ENCODE results near the gene C1QTNF8. TPM values are rescaled to one million over a fixed set of nuclear protein-coding genes. Genes with fewer than 3 reads are reported as not detected.

C1QTNF8 gene
- total and polyA plus RNA-seq, 2 experiments from 2014 or later: 0.15 TPM; not detected in 1

DNA sequence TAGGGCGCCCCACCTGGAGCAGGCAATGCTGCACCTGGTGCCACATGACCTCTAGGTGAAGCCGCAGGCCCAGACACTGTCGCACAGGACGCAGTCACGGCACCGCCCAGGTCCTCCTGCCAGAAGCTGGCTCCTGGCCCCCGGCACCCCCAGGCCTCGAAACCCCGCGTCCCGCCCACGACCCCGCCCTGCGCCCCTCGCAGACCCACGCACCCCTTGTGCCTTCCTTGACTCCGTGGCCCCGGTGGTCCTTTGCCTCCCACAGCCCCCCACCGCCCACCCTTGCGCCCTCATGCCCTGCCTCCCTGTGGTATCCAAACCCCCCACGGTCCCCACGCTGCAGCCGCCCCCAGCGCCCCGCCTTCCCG, 6.3 kb upstream of the C1QTNF8 start:
- H3K4me3 ChIP-seq: no peak overlapping the region
- TF ChIP-seq, protein P1, sequence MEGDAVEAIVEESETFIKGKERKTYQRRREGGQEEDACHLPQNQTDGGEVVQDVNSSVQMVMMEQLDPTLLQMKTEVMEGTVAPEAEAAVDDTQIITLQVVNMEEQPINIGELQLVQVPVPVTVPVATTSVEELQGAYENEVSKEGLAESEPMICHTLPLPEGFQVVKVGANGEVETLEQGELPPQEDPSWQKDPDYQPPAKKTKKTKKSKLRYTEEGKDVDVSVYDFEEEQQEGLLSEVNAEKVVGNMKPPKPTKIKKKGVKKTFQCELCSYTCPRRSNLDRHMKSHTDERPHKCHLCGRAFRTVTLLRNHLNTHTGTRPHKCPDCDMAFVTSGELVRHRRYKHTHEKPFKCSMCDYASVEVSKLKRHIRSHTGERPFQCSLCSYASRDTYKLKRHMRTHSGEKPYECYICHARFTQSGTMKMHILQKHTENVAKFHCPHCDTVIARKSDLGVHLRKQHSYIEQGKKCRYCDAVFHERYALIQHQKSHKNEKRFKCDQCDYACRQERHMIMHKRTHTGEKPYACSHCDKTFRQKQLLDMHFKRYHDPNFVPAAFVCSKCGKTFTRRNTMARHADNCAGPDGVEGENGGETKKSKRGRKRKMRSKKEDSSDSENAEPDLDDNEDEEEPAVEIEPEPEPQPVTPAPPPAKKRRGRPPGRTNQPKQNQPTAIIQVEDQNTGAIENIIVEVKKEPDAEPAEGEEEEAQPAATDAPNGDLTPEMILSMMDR (IDR thresholded peaks at IDR 0.05; ENCODE audit: low read depth, low read length): no peak
- DNase-seq (ENCODE audit: low read depth in 1 of 2, low spot score in 1 of 2): no peak
- no peak overlapping the region for H3K27ac ChIP-seq
- H3K36me3 ChIP-seq: no peaks in the 10 kb centered on the region
- H3K9me3 ChIP-seq (ENCODE audit: low read depth): no peaks in the 10 kb centered on the region
- peaks cover 22% of the 10 kb centered on the region for H3K4me1 ChIP-seq (ENCODE audit: low read depth)
- H3K27me3 ChIP-seq: peaks cover 16% of the 10 kb centered on the region

DNA sequence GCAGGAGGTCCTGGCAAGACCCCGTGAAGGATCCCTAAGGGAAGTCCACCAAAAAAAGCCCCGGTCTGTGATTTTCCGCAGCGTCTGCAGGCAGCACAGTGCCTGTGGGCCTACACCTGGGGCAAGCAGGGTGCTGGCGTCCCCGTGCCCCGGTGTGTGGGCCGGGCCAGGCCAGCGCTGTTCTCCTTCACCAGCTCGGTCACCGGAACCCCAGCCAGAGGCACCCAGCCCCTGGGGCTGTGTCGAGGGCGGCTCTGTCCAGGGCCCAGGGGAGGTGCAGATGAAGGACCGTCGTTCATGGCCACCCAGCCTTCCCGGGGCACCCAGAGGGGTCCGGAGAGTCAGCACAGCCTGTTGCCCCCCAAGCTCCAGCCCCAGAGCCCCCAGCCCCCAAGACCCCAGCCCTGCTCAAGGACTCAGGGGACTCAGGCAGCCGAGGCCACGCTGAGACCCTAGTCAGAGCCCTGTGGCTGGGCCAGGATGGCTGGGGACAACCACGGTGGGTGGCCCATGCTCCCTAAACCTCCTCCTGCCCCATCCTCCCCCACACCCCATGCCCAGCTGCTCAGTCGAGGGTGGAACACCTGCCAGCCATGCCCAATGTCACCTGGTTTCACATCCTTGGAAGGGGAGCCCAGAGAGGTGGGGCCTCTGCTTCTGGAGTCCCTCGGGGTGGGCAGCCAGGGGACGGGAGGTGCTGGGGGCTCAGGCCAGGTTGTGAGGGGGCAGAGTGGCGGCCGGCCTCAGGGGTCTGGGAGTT, 5.7 kb upstream of the C1QTNF8 start:
- Histone ChIP-seq H3K36me3 (no peaks in the 10 kb centered on the region), H3K27ac (no peak overlapping the region), H3K4me3 (no peak overlapping the region), H3K9me3 (ENCODE audit: low read depth) (no peaks in the 10 kb centered on the region), H3K27me3 (peaks cover 16% of the 10 kb centered on the region), H3K4me1 (ENCODE audit: low read depth) (peaks cover 27% of the 10 kb centered on the region)
- TF ChIP-seq, protein P1 (IDR thresholded peaks at IDR 0.05; ENCODE audit: low read depth, low read length): no peak
- no peak for DNase-seq (ENCODE audit: low read depth in 1 of 2, low spot score in 1 of 2)

GRCh38 chr16:1101133-1101532, 5.1 kb upstream of the C1QTNF8 start:
- no peaks in the 10 kb centered on the region for H3K9me3 ChIP-seq (ENCODE audit: low read depth)
- H3K4me1 ChIP-seq (ENCODE audit: low read depth): peaks cover 33% of the 10 kb centered on the region
- peaks cover 16% of the 10 kb centered on the region for H3K27me3 ChIP-seq
- no peak overlapping the region for H3K27ac ChIP-seq
- TF ChIP-seq, protein P1 (IDR thresholded peaks at IDR 0.05; ENCODE audit: low read depth, low read length): no peak
- no peak overlapping the region for H3K4me3 ChIP-seq
- no peaks in the 10 kb centered on the region for H3K36me3 ChIP-seq
- DNase-seq (ENCODE audit: low read depth in 1 of 2, low spot score in 1 of 2): no peak

DNA sequence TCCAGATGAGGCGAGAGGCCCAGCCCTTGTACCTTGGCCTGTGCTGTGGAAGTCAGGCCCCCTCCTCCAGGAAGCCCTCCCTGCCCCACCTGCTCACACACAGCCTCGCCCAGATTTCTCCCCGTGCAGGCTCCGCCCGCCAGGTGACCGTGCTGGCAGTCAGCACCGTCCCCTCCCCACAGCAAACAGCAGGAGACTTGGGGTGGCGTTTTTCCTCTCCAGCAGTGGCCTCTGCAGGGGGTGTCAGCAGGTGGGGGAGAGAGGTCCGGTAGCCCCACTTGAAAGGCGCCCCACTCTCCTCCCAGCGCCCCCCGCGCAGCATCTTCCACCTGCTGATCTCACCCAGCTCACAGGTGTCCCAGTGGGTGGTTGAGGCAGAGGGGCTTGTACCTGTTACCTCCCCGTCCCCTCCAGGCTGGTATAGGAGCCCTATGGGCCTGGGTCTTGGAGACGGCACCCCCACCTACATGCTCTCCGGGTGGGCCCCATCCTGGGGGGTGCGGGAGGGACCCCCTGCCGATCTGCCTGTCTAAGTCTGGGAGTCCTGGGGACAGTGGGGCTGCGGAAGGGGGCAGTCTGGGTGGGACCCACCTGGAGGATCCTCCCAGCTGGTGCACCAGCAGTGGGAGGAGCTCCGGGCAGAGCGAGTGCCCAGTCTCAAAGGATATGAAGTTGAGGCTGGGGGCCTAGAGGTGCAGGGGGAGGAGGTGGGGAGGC, 4.2 kb upstream of the C1QTNF8 start:
- Histone ChIP-seq H3K27ac (no peak overlapping the region), H3K36me3 (no peaks in the 10 kb centered on the region), H3K9me3 (ENCODE audit: low read depth) (no peaks in the 10 kb centered on the region), H3K4me3 (no peak overlapping the region), H3K27me3 (peaks cover 16% of the 10 kb centered on the region), H3K4me1 (ENCODE audit: low read depth) (peaks cover 33% of the 10 kb centered on the region)
- TF ChIP-seq, protein P1 (IDR thresholded peaks at IDR 0.05; ENCODE audit: low read depth, low read length): no peak
- DNase-seq (ENCODE audit: low read depth in 1 of 2, low spot score in 1 of 2): no peak

DNA sequence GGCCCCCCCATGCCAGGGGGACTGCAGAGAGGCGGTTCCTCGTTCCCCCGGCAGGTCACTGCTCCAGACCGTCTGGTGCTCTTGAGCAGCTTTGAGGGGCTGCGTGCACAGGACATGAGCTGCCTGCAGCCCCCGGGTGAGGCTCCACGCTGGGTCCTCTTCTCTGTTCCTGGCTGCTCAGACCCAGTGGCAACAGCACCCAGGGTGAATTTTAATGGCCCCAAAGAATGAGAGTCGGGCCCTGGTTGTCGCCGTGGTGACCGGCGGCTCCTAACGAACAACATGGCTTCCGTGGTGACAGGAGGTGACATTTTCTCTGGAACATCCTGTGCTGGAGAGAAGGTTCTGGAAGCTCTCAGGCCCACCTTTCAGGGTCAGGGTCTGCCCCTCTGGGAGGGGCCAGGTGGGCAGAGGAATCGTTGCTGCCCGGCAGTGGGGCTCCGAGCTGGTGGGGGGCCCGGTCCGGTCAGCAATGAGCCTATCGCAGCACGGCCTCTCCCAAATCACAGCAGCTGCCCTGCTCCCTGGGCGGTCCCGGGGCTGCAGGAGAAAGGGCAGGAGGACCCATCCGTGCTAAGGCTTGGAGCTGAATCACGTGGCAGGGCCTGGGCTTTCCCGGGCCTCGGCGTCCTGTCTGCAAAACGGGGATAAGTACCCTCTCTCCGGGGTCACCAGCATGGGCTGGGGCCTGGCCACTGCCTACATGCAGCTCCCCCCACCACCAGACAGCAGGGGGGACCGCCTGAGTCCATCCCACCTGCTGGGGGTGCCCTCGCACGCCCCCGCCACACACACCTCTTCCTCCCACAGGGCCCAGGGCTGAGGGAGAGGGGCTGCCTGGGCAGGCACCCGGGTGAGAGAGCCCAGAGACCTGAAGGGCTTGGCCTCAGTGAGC, 3.4 kb upstream of the C1QTNF8 start:
- H3K9me3 ChIP-seq (ENCODE audit: low read depth): no peaks in the 10 kb centered on the region
- no peaks in the 10 kb centered on the region for H3K36me3 ChIP-seq
- H3K4me1 ChIP-seq (ENCODE audit: low read depth): peaks cover 33% of the 10 kb centered on the region
- no peak for DNase-seq (ENCODE audit: low read depth in 1 of 2, low spot score in 1 of 2)
- no peak overlapping the region for H3K4me3 ChIP-seq
- H3K27ac ChIP-seq: no peak overlapping the region
- H3K27me3 ChIP-seq: peaks cover 11% of the 10 kb centered on the region
- TF ChIP-seq, protein P1 (IDR thresholded peaks at IDR 0.05; ENCODE audit: low read depth, low read length): no peak

Data from cardiac muscle cell (in vitro differentiated cells and primary cell).